Tibial nerve (tissue), 4 donors: ENCODE results near the gene NEU2. TPM values are rescaled to one million over a fixed set of nuclear protein-coding genes. Genes with fewer than 3 reads are reported as not detected.

Experiments
- DNase-seq, 2 donors: peaks; one replicate each; pipeline ENCODE4 v3.0.0-alpha.2; 2019; ENCODE audit warnings: low spot score in 2 of 2
- H3K27ac ChIP-seq, 4 donors: fragments of 200-600 bp; sonication (generic) in 3 of 4; one replicate each; pipeline ENCODE4 v1.5.1; 2017 to 2019; ENCODE audit warnings: mild to moderate bottlenecking in 1 of 4
- H3K27me3 ChIP-seq, 2 donors: fragments of 200-600 bp; sonication (generic) in 1 of 2; one replicate each; pipeline versions ENCODE4 v1.5.1 to v1.6.0; 2017 to 2019
- H3K36me3 ChIP-seq, 3 donors: fragments of 200-600 bp; sonication (generic); one replicate each; pipeline ENCODE4 v1.5.1; 2018 to 2019
- H3K4me1 ChIP-seq, 4 donors: fragments of 200-600 bp; sonication (generic) in 3 of 4; one replicate each; pipeline ENCODE4 v1.5.1; 2017 to 2019
- H3K4me3 ChIP-seq, 4 donors: fragments of 200-600 bp; sonication (generic) in 3 of 4; one replicate each; pipeline ENCODE4 v1.5.1; 2017 to 2019; ENCODE audit warnings: mild to moderate bottlenecking in 1 of 4, moderate library complexity in 1 of 4
- H3K9me3 ChIP-seq, 4 donors: fragments of 200-600 bp; sonication (generic) in 3 of 4; one replicate each; pipeline ENCODE4 v1.5.1; 2017 to 2019
- CTCF ChIP-seq, 5 experiments: fragments of 200-600 bp in 3 of 5; fragments of 450-650 bp in 2 of 5; sonication (generic) in 3 of 5; IDR thresholded peaks; one replicate each; pipeline ENCODE4 v1.5.1; 2016 to 2019; ENCODE audit warnings: antibody characterized with exemption in 5 of 5, mild to moderate bottlenecking in 3 of 5, moderate library complexity in 2 of 5
- EP300 ChIP-seq, 2 donors: sonication (generic); formaldehyde crosslinking; IDR thresholded peaks; one replicate each; pipeline ENCODE4 v1.6.1; 2017; ENCODE audit warnings: antibody characterized with exemption in 2 of 2, mild to moderate bottlenecking in 1 of 2
- POLR2A ChIP-seq, 2 donors: fragments of 450-650 bp; IDR thresholded peaks; one replicate each; pipeline ENCODE4 v1.6.1; 2017; ENCODE audit warnings: antibody characterized with exemption in 2 of 2, mild to moderate bottlenecking in 2 of 2, moderate library complexity in 2 of 2
- WGBS, 2 donors: methylation state at CpG; one replicate each; pipeline ENCODE4 v1.1.5; 2018; 5-methylcytosine and 5-hydroxymethylcytosine counted together
- total RNA-seq, 4 donors: library from RNA; depleted of rRNA; stranded (reverse); fragments of >200 nt; gene quantifications; one replicate each; pipeline ENCODE4 v1.1.0, GENCODE V29; 2016

NEU2 gene
- total RNA-seq, 4 donors from 2014 or later = not detected

GRCh38 chr2:233039846-233040530, 7.5 kb downstream of the NEU2 start:
- no peak for DNase-seq
- no peaks in the 10 kb centered on the region for H3K36me3 ChIP-seq
- H3K9me3 ChIP-seq = no peaks in the 10 kb centered on the region
- no peak overlapping the region for H3K4me3 ChIP-seq
- WGBS, 2 donors = 75 to 88% methylated on average over 9 to 10 of the region's 10 CpGs
- TF ChIP-seq POLR2A (IDR thresholded peaks at IDR 0.05) = no peak
- TF ChIP-seq CTCF (IDR thresholded peaks at IDR 0.05) = no peak
- TF ChIP-seq EP300 (IDR thresholded peaks at IDR 0.05) = no peak
- H3K27ac ChIP-seq = peak overlapping the region; percentile 56 to 89 (median 72)
- H3K4me1 ChIP-seq = peaks cover 0 to 8% (median 0%) of the 10 kb centered on the region in 4 donors
- H3K27me3 ChIP-seq = no peaks in the 10 kb centered on the region

- peaks cover 0 to 8% (median 0%) of the 10 kb centered on the region in 4 donors for H3K4me1 ChIP-seq
- no peaks in the 10 kb centered on the region for H3K27me3 ChIP-seq
- no peaks in the 10 kb centered on the region for H3K36me3 ChIP-seq
- no peak overlapping the region for H3K4me3 ChIP-seq
- no peak for TF ChIP-seq POLR2A (IDR thresholded peaks at IDR 0.05)
- H3K9me3 ChIP-seq = no peaks in the 10 kb centered on the region
- no peak for DNase-seq
- H3K27ac ChIP-seq = peak overlapping the region; percentile 56 to 89 (median 72)
- WGBS, 2 donors = 73 to 86% methylated on average over 4 of the region's 4 CpGs
These were observed 8.1 kb downstream of the NEU2 start for GRCh38 chr2:233040571-233040970.

- Histone ChIP-seq H3K36me3 (no peaks in the 10 kb centered on the region), H3K27me3 (no peaks in the 10 kb centered on the region), H3K4me1 (peaks cover 0 to 8% (median 0%) of the 10 kb centered on the region in 4 donors), H3K27ac (no peak overlapping the region), H3K4me3 (no peak overlapping the region), H3K9me3 (no peaks in the 10 kb centered on the region)
- DNase-seq = no peak
- TF ChIP-seq CTCF (IDR thresholded peaks at IDR 0.05) (no peak), EP300 (IDR thresholded peaks at IDR 0.05) (no peak), POLR2A (IDR thresholded peaks at IDR 0.05) (no peak)
- WGBS, 2 donors = 80 to 82% methylated on average over 10 of the region's 10 CpGs
These were observed 9.4 kb downstream of the NEU2 start for GRCh38 chr2:233041722-233042323.

- H3K27ac ChIP-seq = no peak overlapping the region
- WGBS, 2 donors = 79 to 83% methylated on average over 9 of the region's 9 CpGs
- no peak for DNase-seq
- H3K4me1 ChIP-seq = peaks cover 0 to 8% (median 0%) of the 10 kb centered on the region in 4 donors
- H3K9me3 ChIP-seq = no peaks in the 10 kb centered on the region
- TF ChIP-seq POLR2A (IDR thresholded peaks at IDR 0.05) (no peak), EP300 (IDR thresholded peaks at IDR 0.05) (no peak), CTCF (IDR thresholded peaks at IDR 0.05) (no peak)
- H3K27me3 ChIP-seq = no peaks in the 10 kb centered on the region
- H3K36me3 ChIP-seq = no peaks in the 10 kb centered on the region
- no peak overlapping the region for H3K4me3 ChIP-seq
These were observed 10.1 kb downstream of the NEU2 start for GRCh38 chr2:233042549-233042948.

GRCh38 chr2:233044974-233045605, 12.6 kb downstream of the NEU2 start:
- Histone ChIP-seq H3K4me1 (peaks cover 0 to 18% (median 0%) of the 10 kb centered on the region in 4 donors), H3K27me3 (peaks cover 0 to 5% of the 10 kb centered on the region in 2 donors), H3K36me3 (no peaks in the 10 kb centered on the region), H3K9me3 (no peaks in the 10 kb centered on the region), H3K4me3 (no peak overlapping the region), H3K27ac (peak overlapping the region in 1 of 4 donors; percentile 35)
- TF ChIP-seq EP300 (IDR thresholded peaks at IDR 0.05) (no peak), POLR2A (IDR thresholded peaks at IDR 0.05) (no peak), CTCF (IDR thresholded peaks at IDR 0.05) (no peak)
- 79 to 83% methylated on average over 9 of the region's 9 CpGs for whole genome bisulfite sequencing, 2 donors
- no peak for DNase-seq
